ENCODE measurements around the gene ZNF644.
"Not testable (repeated sequence)": the region's sequence is repeated elsewhere in the genome, so short reads cannot be mapped to it uniquely, and the experiment has no call there.

The ZNF644 gene

DNA sequence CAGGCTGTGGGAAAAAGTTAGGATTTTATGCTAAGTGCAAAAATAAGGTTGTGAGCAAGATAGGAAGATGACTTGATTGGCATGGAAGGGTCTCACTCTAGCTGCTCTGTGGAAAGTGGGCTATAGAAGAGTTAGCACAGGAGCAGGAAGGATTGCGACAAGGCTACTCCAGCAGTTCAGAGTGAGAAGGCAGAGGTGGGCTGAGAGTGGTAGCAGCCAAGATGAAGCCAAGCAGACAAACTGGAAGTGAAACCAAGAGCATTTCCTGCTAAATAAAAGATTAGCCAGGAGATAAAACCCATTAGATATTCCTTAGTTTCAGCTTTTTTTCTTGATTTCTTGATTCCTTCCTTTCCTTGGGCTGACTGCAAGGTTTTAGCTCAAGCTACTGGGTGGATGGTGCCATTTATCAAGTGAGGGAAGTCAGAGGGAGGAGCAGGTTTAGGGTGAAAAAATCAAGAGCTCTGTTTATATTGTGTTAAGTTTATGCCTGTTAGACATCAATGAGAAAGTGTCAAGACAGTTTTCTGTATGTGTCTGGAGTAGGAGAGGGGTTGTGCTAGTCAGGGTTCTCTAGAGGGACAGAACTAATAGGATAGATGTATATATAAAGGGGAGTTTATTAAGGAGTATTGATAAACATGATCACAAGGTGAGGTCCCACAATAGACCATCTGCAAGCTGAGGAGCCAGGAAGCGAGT, 33.1 kb upstream of the ZNF644 start:
- Histone ChIP-seq H3K4me3 (ENCODE audit: low read length) (no peak overlapping the region), H3K36me3 (replicated peaks; ENCODE audit: insufficient read depth, low read length) (no peaks in the 10 kb centered on the region), H3K9me2 (replicated peaks; ENCODE audit: insufficient read depth, low read length) (no peaks in the 10 kb centered on the region), H3K9ac (ENCODE audit: low read length) (no peak overlapping the region), H3F3A (ENCODE audit: insufficient read depth, low read length) (no peaks in the 10 kb centered on the region), H3K27me3 (replicated peaks; ENCODE audit: insufficient read depth, low read length) (no peaks in the 10 kb centered on the region), H4K20me1 (ENCODE audit: insufficient read depth, low read length) (no peaks in the 10 kb centered on the region), H3K9me3 (replicated peaks; ENCODE audit: insufficient read depth, low read length) (no peaks in the 10 kb centered on the region), H3K4me1 (ENCODE audit: low read length) (peaks cover 6% of the 10 kb centered on the region; the same call in 1 of the 2 replicates), H3K4me2 (ENCODE audit: low read depth, low read length) (no peak overlapping the region), H3K79me2 (ENCODE audit: low read length) (no peaks in the 10 kb centered on the region), H2AFZ (ENCODE audit: low read length) (no peak overlapping the region), H3K27ac (ENCODE audit: low read length) (no peak overlapping the region)
- no peak for TF ChIP-seq EZH2 (optimal IDR thresholded peaks at IDR 0.05; ENCODE audit: low read depth, low read length)
- TF ChIP-seq, protein P1, sequence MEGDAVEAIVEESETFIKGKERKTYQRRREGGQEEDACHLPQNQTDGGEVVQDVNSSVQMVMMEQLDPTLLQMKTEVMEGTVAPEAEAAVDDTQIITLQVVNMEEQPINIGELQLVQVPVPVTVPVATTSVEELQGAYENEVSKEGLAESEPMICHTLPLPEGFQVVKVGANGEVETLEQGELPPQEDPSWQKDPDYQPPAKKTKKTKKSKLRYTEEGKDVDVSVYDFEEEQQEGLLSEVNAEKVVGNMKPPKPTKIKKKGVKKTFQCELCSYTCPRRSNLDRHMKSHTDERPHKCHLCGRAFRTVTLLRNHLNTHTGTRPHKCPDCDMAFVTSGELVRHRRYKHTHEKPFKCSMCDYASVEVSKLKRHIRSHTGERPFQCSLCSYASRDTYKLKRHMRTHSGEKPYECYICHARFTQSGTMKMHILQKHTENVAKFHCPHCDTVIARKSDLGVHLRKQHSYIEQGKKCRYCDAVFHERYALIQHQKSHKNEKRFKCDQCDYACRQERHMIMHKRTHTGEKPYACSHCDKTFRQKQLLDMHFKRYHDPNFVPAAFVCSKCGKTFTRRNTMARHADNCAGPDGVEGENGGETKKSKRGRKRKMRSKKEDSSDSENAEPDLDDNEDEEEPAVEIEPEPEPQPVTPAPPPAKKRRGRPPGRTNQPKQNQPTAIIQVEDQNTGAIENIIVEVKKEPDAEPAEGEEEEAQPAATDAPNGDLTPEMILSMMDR (IDR thresholded peaks at IDR 0.05; ENCODE audit: low read length), result no peak
- TF ChIP-seq EZH2phosphoT487 (IDR thresholded peaks at IDR 0.05; ENCODE audit: low read length), result no peak
- DNase-seq, result peak; percentile 31

DNA sequence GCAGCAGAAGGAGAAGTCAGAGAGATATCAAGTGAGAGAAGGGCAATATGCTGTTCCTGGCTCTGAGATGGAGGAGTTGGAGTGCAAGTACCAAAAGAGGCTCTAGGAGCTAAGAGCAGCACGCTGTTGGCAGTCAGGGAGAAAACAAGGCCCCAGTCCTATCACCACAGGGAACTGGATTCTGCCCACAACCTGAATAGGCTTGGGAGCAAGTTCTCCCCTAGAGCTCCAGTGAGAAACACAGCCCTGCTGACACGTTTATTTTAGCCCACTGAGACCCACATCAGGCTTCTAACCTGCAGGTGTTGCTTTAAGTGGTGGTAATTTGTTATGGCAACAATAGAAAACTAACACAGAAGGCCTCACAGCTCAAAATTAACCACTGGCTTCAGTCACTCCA, 31.8 kb upstream of the ZNF644 start:
- no peak overlapping the region for H3K4me2 ChIP-seq (ENCODE audit: low read depth, low read length)

DNA sequence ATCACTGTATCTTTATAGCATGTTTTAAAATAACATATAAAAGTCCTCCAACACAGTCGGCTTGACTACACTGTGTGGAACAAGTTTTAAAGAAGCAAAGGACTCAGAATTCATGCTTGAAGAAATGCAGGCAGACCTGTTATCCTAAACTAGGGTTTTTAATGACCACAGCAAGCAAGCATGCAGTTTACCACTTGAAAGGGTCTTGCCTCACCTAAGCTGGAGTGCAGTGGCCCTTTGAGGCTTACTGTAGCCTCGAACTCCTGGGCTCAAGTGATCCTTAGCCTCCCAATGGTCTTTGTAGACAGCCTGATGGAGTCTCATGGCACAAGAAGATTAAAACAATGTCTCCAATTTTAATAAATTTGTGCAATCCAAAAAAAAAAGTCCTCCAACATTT, 27.7 kb upstream of the ZNF644 start:
- H2AFZ ChIP-seq (ENCODE audit: low read length); H3K9me2 ChIP-seq (replicated peaks; ENCODE audit: insufficient read depth, low read length); H3K9ac ChIP-seq (ENCODE audit: low read length); H3K4me3 ChIP-seq (ENCODE audit: low read length); H4K20me1 ChIP-seq (ENCODE audit: insufficient read depth, low read length); H3K36me3 ChIP-seq (replicated peaks; ENCODE audit: insufficient read depth, low read length); H3K27me3 ChIP-seq (replicated peaks; ENCODE audit: insufficient read depth, low read length); H3K9me3 ChIP-seq (replicated peaks; ENCODE audit: insufficient read depth, low read length); H3F3A ChIP-seq (ENCODE audit: insufficient read depth, low read length); H3K4me2 ChIP-seq (ENCODE audit: low read depth, low read length); H3K4me1 ChIP-seq (ENCODE audit: low read length); H3K79me2 ChIP-seq (ENCODE audit: low read length); DNase-seq; H3K27ac ChIP-seq (ENCODE audit: low read length): not testable (repeated sequence)

More for the DNA sequence above, 31.8 kb upstream of the ZNF644 start:
- H3K79me2 ChIP-seq (ENCODE audit: low read length), result no peaks in the 10 kb centered on the region
- H3K27me3 ChIP-seq (replicated peaks; ENCODE audit: insufficient read depth, low read length), result no peaks in the 10 kb centered on the region
- no peak for DNase-seq
- H3K9me3 ChIP-seq (replicated peaks; ENCODE audit: insufficient read depth, low read length), result no peaks in the 10 kb centered on the region
- no peaks in the 10 kb centered on the region for H3K36me3 ChIP-seq (replicated peaks; ENCODE audit: insufficient read depth, low read length)
- peaks cover 6% of the 10 kb centered on the region; the same call in 1 of the 2 replicates for H3K4me1 ChIP-seq (ENCODE audit: low read length)
- no peaks in the 10 kb centered on the region for H3K9me2 ChIP-seq (replicated peaks; ENCODE audit: insufficient read depth, low read length)
- TF ChIP-seq, protein P1 (IDR thresholded peaks at IDR 0.05; ENCODE audit: low read length), result no peak
- TF ChIP-seq EZH2 (optimal IDR thresholded peaks at IDR 0.05; ENCODE audit: low read depth, low read length) (no peak), EZH2phosphoT487 (IDR thresholded peaks at IDR 0.05; ENCODE audit: low read length) (no peak)
- H4K20me1 ChIP-seq (ENCODE audit: insufficient read depth, low read length), result no peaks in the 10 kb centered on the region
- H3K4me3 ChIP-seq (ENCODE audit: low read length), result no peak overlapping the region
- H2AFZ ChIP-seq (ENCODE audit: low read length), result no peak overlapping the region
- no peaks in the 10 kb centered on the region for H3F3A ChIP-seq (ENCODE audit: insufficient read depth, low read length)
- no peak overlapping the region for H3K27ac ChIP-seq (ENCODE audit: low read length)
- no peak overlapping the region for H3K9ac ChIP-seq (ENCODE audit: low read length)

DNA sequence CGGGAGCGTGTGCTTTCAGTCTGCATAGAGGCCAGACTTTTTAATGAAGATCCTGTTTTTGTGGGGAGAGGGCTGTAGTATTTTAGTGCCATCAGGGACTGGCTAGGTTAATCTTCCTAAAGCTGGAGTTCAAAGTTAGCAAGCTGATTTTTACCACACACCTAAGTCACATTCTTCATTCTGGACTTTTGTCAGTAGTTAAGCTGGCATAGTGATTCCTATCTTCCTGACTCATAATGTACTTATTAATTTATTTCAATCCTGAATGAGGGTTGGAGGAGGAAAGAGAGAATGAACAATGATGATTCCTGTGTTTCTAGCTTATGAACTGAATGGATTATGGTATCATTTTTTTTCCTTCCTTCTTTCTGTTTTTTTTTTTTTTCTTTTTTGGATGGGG, 24.9 kb upstream of the ZNF644 start:
- H3K4me2 ChIP-seq (ENCODE audit: low read depth, low read length), result no peak overlapping the region
- no peak overlapping the region for H3K9ac ChIP-seq (ENCODE audit: low read length)
- H2AFZ ChIP-seq (ENCODE audit: low read length), result no peak overlapping the region
- DNase-seq, result no peak
- H3K27ac ChIP-seq (ENCODE audit: low read length), result no peak overlapping the region
- H3K4me1 ChIP-seq (ENCODE audit: low read length), result no peaks in the 10 kb centered on the region
- TF ChIP-seq EZH2 (optimal IDR thresholded peaks at IDR 0.05; ENCODE audit: low read depth, low read length) (no peak), EZH2phosphoT487 (IDR thresholded peaks at IDR 0.05; ENCODE audit: low read length) (no peak)
- TF ChIP-seq, protein P1 (IDR thresholded peaks at IDR 0.05; ENCODE audit: low read length), result no peak
- no peaks in the 10 kb centered on the region for H4K20me1 ChIP-seq (ENCODE audit: insufficient read depth, low read length)
- no peaks in the 10 kb centered on the region for H3K9me3 ChIP-seq (replicated peaks; ENCODE audit: insufficient read depth, low read length)
- H3K36me3 ChIP-seq (replicated peaks; ENCODE audit: insufficient read depth, low read length), result no peaks in the 10 kb centered on the region
- no peak overlapping the region for H3K4me3 ChIP-seq (ENCODE audit: low read length)
- H3K79me2 ChIP-seq (ENCODE audit: low read length), result no peaks in the 10 kb centered on the region
- H3K27me3 ChIP-seq (replicated peaks; ENCODE audit: insufficient read depth, low read length), result no peaks in the 10 kb centered on the region
- no peaks in the 10 kb centered on the region for H3K9me2 ChIP-seq (replicated peaks; ENCODE audit: insufficient read depth, low read length)
- H3F3A ChIP-seq (ENCODE audit: insufficient read depth, low read length), result no peaks in the 10 kb centered on the region
